Endothelial cell of umbilical vein (primary cell): ENCODE data around the gene SFTA2.

Experiments
- CTCF ChIP-seq, 2 donors: IDR thresholded peaks; 1 replicate in 1 of 2; 2 replicates in 1 of 2; pipeline ENCODE4 v1.5.1; 2011; ENCODE audit warnings: low read length in 2 of 2, mild to moderate bottlenecking in 2 of 2, moderate library complexity in 2 of 2, control low read depth in 1 of 2, inconsistent platforms in 1 of 2, low read depth in 1 of 2; ENCODE audit not compliant: insufficient read depth in 1 of 2; ENCODE audit errors: extremely low read depth in 1 of 2
- EZH2 ChIP-seq: IDR thresholded peaks from 2 replicates; pipeline ENCODE4 v1.6.1; 2012; ENCODE audit warnings: borderline replicate concordance, low read depth, mild to moderate bottlenecking, moderate library complexity, low read length, inconsistent platforms; ENCODE audit not compliant: severe bottlenecking
- FOS ChIP-seq: IDR thresholded peaks from 2 replicates; pipeline ENCODE4 v1.6.1; 2011; ENCODE audit warnings: mild to moderate bottlenecking, low read length, moderate library complexity, borderline replicate concordance; ENCODE audit not compliant: insufficient read depth
- JUN ChIP-seq: IDR thresholded peaks from 2 replicates; pipeline ENCODE4 v1.6.1; 2011; ENCODE audit warnings: borderline replicate concordance, low read depth; ENCODE audit not compliant: insufficient read length, insufficient read depth
- POLR2A ChIP-seq: IDR thresholded peaks from 2 replicates; pipeline ENCODE4 v1.6.1; 2012; ENCODE audit warnings: low read depth, mild to moderate bottlenecking, control low read depth, low read length
- POLR2AphosphoS5 ChIP-seq: IDR thresholded peaks from 2 replicates; pipeline ENCODE4 v1.6.1; 2012; ENCODE audit warnings: low read depth, mild to moderate bottlenecking, control low read depth, low read length, moderate library complexity; ENCODE audit not compliant: insufficient read depth
- TF ChIP-seq, protein P1 (sequence below): IDR thresholded peaks from 2 replicates; pipeline ENCODE4 v1.6.1; 2011; ENCODE audit not compliant: insufficient read depth, insufficient read length

DNA sequence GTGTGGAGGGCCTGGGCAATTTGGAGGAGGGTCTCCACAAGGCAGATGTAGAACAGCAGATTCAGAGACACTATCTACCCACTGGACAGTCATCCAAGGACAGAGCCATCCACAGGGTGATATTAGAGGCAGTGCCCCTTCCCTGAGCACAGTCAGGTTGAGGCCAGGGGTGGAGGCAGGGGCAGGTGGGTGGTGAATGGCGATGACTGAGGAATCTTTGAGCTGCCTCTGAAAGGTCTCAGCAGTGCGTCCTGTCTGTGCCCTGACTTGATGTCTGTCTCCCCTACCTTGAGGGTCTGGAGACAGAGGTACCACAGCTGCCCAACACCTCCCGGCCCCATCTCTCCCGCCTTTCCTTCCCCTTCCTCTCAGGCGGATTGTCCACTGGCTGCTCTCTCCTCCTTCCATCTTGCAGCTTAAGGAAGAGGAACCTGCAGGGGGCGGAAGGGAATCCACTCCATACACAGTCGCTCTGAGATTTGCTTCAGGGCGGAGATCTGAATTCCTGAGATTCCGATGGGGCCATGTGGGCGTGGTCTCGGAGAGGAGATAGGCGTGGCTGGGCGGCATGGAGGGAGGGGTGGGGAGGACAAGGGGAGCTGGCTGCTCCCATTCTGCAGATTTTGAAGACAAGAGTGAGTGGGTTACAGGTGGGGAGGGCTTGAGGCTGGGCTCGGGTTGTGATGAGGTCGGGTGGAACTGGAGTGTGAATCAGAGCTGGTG lies 10.5 kb upstream of the SFTA2 start:
- TF ChIP-seq POLR2A (no peak), CTCF (IDR thresholded peaks at IDR 0.05; ENCODE audit: extremely low read depth in 1 of 2, insufficient read depth in 1 of 2, low read depth in 1 of 2, low read length in 2 of 2) (peak; percentile 55), JUN (no peak), EZH2 (no peak), POLR2AphosphoS5 (no peak), FOS (no peak)
- TF ChIP-seq, protein P1, sequence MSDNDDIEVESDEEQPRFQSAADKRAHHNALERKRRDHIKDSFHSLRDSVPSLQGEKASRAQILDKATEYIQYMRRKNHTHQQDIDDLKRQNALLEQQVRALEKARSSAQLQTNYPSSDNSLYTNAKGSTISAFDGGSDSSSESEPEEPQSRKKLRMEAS = no peak
